ENCODE data around the gene RARG.
"Not testable (repeated sequence)": the region's sequence is repeated elsewhere in the genome, so short reads cannot be mapped to it uniquely, and the experiment has no call there.

The RARG gene

DNA sequence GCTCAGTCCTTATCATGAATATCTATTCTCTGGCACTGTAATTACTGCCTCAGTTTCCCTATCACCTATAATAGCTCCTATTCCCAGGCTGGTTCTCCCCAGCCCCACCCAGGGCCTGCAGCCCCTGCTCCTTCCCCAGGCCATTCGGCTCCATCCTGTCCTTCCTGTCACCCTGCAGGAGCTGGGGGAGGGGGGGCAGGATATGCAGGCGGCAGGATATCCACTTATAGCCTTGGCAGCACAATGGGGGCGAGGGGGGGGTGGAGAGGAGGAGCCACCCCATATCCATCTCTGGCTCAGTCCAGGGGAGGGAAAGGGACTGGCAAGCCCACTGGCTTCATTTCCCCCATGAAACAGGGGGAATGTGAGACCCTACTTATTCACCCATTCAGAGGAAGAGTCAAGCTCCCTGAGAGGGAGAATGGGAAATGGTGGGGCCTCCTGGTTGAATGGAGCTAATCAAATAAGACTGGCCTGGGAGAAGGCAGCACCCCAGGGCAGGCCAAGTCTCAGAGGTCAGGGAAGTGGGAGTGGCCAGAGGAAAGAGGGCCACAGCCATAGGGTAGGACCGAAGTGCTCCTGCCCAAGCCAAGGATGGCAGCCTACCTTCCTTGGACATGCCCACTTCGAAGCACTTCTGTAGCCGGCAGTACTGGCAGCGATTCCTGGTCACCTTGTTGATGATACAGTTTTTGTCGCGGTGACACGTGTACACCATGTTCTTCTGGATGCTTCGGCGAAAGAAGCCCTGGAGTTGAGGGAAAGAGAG lies 17.1 kb downstream of the RARG start:
- Mint-ChIP-seq H3K36me3 (peaks cover 34 to 49% of the 10 kb centered on the region in 2 donors), H3K4me1 (peaks cover 66 to 82% of the 10 kb centered on the region in 2 donors), H3K4me3 (no peak overlapping the region), H3K27ac (no peak overlapping the region), H3K9me3 (no peaks in the 10 kb centered on the region), H3K27me3 (no peaks in the 10 kb centered on the region)
- DNase-seq = no peak
- ATAC-seq (replicated peaks) = no peak

DNA sequence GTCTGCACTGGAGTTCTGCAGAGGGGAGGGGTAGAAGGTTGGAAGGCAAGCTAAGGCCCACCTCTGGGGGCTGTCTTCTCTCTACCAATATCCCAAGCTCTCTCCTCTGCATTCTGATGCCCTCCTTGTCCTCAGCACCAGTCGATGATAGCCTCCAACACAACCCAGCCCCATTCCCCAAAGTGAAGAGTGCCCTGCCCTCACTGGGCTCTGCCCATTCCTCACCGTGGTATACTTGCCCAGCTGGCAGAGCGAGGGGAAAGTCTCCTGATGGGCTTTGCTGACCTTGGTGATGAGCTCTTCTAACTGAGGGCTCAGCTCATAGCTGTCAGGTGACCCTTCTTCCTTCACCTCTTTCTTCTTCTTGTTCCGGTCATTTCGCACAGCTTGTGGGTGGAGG lies 17.8 kb downstream of the RARG start:
- H3K4me3 Mint-ChIP-seq = no peak overlapping the region

DNA sequence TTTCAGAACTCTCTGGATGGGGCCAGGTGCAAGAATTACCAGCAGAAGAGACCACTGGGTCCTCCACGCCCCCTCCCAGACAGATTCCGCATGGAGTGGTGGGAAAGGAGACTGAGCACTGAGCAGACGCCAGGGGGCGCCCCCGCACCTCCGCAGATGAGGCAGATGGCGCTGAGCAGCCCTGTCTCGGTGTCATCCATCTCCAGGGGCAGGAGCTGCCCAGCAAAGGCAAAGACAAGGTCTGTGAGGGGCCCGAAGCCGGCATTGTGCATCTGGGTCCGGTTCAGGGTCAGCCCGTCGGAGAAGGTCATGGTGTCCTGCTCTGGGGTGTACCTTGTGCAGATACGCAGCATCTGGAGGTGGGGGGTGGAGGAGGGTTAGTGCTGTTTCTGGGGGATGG lies 18.7 kb downstream of the RARG start:
- H3K27ac Mint-ChIP-seq = peak overlapping the region; percentile 60
- H3K36me3 Mint-ChIP-seq = peaks cover 36 to 46% of the 10 kb centered on the region in 2 donors
- DNase-seq (peak; percentile 67), ATAC-seq (replicated peaks) (peak; percentile 78 to 80)
- peaks cover 66 to 85% of the 10 kb centered on the region in 2 donors for H3K4me1 Mint-ChIP-seq
- H3K9me3 Mint-ChIP-seq = no peaks in the 10 kb centered on the region
- H3K4me3 Mint-ChIP-seq = no peak overlapping the region
- H3K27me3 Mint-ChIP-seq = no peaks in the 10 kb centered on the region

More for the DNA sequence above, 17.8 kb downstream of the RARG start:
- DNase-seq = no peak
- Mint-ChIP-seq H3K36me3 (peaks cover 34 to 47% of the 10 kb centered on the region in 2 donors), H3K4me1 (peaks cover 63 to 85% of the 10 kb centered on the region in 2 donors), H3K27me3 (no peaks in the 10 kb centered on the region), H3K27ac (no peak overlapping the region), H3K9me3 (no peaks in the 10 kb centered on the region)
- ATAC-seq (replicated peaks) = no peak

DNA sequence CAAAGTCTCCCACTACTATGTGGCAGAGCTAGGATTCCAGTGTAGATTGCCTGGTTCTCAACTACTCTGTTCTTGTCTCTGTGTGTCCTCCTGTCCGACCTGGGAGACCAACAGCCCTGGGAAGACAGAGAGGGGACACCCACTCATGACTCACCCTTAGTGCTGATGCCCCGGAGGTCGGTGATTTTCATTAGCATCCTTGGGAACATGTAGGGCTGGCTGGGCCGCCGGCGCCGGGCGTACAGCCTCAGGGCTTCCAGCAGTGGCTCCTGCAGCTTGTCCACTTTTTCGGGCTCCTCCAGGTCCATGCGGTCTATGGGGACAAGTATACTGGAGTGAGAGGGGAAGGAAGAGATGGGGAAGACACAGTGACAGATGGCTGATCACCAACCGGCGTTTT lies 19.1 kb downstream of the RARG start:
- peaks cover 36 to 46% of the 10 kb centered on the region in 2 donors for H3K36me3 Mint-ChIP-seq
- peaks cover 65 to 85% of the 10 kb centered on the region in 2 donors for H3K4me1 Mint-ChIP-seq
- DNase-seq = no peak
- no peaks in the 10 kb centered on the region for H3K9me3 Mint-ChIP-seq
- peak overlapping the region; percentile 60 for H3K27ac Mint-ChIP-seq
- H3K27me3 Mint-ChIP-seq = no peaks in the 10 kb centered on the region
- no peak overlapping the region for H3K4me3 Mint-ChIP-seq
- ATAC-seq (replicated peaks) = no peak

DNA sequence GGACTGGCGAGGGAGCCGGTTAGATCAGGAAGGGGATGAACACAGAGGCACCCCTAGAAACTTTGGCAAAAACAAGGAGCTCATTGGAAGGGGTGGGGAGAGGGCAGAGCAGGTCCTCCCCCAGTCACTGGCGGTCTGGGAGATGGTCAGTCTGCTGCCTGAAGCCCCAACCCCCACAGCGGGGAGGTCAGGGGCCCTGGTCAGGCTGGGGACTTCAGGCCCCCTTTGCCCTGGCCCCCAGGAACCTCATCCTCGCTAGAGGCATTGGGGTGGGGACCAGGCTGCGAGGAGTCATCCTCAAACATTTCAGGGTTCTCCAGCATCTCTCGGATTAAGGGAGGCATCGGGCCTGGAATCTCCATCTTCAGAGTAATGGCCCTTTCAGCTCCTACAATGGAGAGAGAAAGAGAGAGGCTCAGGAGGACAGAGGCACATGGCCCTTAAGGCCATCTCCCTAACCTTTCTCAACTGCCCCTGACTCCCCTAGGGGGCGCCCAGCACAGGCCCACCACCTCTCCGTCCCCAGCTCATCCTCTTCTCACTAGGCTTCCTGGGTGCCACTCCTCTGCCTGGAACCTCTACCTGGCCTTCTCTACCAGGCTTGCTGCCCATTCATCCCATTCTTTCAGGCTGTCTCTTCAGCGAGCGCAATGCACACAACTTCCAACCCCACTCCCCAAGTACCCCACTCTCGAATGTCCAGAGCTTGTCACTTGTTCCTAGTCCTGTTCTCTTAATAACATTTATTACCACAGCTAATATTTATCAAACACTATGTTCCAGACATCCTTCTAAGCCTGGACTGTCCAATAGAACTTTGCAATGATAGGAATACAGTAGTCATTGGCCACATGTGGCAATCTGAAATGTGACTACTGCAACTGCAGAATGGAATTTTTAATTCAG lies 20.3 kb downstream of the RARG start:
- no peak overlapping the region for H3K4me3 Mint-ChIP-seq
- DNase-seq (no peak), ATAC-seq (replicated peaks) (no peak)
- H3K36me3 Mint-ChIP-seq = peaks cover 36 to 46% of the 10 kb centered on the region in 2 donors
- no peaks in the 10 kb centered on the region for H3K27me3 Mint-ChIP-seq
- no peaks in the 10 kb centered on the region for H3K9me3 Mint-ChIP-seq
- H3K27ac Mint-ChIP-seq = peak overlapping the region; percentile 76
- H3K4me1 Mint-ChIP-seq = peaks cover 64 to 85% of the 10 kb centered on the region in 2 donors

DNA sequence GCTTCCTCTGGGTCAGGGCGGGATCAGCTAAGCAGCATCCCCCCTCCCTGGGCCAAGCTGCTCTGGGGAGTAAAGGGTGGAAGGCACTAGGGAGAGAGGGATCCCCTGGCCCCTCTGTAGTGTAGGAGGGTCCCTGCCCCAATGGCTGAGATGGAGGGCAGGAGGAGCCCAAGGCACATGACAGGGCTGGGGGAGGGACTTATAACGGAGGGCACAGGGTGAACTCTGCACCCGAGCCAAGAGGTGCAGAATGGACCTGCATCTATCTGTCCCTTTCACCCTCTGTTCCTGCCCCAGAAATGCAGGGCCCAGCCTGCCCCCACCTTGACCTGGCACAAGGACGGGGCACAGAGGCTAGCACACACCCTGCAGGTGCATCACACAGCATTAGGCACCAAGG lies 21.2 kb downstream of the RARG start:
- no peaks in the 10 kb centered on the region for H3K27me3 Mint-ChIP-seq
- peaks cover 64 to 85% of the 10 kb centered on the region in 2 donors for H3K4me1 Mint-ChIP-seq
- DNase-seq = no peak
- no peak for ATAC-seq (replicated peaks)
- no peaks in the 10 kb centered on the region for H3K9me3 Mint-ChIP-seq
- no peak overlapping the region for H3K27ac Mint-ChIP-seq
- peaks cover 36 to 40% of the 10 kb centered on the region in 2 donors for H3K36me3 Mint-ChIP-seq
- no peak overlapping the region for H3K4me3 Mint-ChIP-seq

DNA sequence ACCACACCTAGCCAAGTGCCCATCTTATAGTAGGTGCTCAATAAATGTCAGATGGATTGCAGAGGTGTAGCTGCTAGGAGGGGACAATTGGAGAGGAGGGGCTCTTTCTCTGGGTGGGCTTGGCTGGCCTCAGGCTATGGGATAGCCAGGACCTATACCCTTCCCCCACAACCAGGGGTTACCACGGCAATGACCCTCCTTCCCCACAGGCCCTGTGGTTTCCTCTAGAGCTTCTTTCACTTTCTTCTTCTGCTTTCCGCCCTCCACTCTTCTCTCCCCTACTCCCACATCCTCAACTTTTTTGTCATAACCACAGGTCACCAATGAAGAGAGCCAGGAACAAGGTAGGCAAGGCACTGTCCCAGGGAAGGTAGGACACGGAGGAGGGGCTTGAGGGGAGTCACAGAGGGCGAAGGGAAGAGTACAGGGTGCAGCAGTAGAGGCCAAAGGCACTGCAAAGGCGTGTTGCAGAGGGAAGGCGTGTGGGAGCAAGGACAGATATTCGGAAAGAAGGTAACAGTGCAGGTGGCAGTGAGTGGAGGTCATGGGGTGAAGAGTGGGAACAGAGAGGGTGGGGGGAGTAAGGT lies 23.0 kb downstream of the RARG start:
- H3K27ac Mint-ChIP-seq = peak overlapping the region; percentile 92
- DNase-seq (peak; percentile 47), ATAC-seq (replicated peaks) (peak; percentile 41 to 44)
- H3K27me3 Mint-ChIP-seq = no peaks in the 10 kb centered on the region
- H3K9me3 Mint-ChIP-seq = no peaks in the 10 kb centered on the region
- H3K4me1 Mint-ChIP-seq = peaks cover 54 to 86% of the 10 kb centered on the region in 2 donors
- H3K36me3 Mint-ChIP-seq = peaks cover 23 to 30% of the 10 kb centered on the region in 2 donors
- peak overlapping the region; percentile 79 to 84 for H3K4me3 Mint-ChIP-seq

DNA sequence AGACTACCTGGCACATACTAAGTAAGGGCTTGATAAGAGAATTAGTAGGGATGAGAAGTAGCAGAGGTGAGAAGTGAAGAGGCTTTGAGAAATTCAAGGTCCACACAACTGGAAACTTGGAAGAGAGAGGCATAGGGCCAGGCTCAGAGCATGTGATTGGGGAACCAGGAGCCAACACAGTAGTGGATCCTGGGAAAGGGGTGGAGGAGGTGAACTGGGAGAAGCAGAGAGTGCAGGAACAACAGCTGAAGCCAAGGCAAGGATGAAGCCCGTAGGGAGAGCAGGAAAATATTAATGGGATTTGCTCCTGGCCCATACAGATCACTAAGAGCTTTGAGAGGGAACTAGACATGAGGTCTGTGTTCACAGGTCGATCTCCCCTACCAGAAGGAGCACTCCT lies 23.6 kb downstream of the RARG start:
- Mint-ChIP-seq H3K4me3 (peak overlapping the region; percentile 79 to 84), H3K27ac (peak overlapping the region; percentile 92), H3K36me3 (peaks cover 19 to 25% of the 10 kb centered on the region in 2 donors)

DNA sequence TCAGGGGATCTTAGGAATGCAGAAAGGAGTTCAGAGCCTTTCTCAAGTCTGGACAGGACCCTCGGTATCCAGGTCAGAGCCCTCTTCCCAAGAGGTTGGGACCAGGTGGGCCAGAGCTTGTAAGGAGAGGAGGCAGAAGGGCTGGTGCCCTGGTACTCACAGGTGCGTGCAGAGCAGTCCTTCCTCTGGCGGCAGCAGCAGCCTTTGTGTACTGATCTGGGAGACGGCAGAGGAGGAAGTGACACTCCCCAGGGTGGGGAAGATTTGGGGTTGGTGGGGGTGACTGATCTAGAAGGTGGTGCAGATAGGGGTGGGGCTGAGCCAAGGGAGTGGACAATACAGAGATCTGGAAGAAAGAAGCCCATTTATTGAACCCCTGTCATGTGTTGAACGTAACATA lies 25.0 kb downstream of the RARG start, which contains the start of gene ITGB7:
ITGB7 (minus strand) TSS at position 210 of the 400 bp plus-strand sequence. CDS start 6,808 bp downstream, outside the sequence.
- Mint-ChIP-seq H3K27me3 (no peaks in the 10 kb centered on the region), H3K4me3 (peak within 1 kb of the TSS; percentile 71 to 81), H3K36me3 (peaks cover 13 to 24% of the 10 kb centered on the region in 2 donors), H3K9me3 (no peaks in the 10 kb centered on the region), H3K4me1 (peaks cover 43 to 77% of the 10 kb centered on the region in 2 donors), H3K27ac (peak within 1 kb of the TSS; percentile 52)
- ATAC-seq (replicated peaks) (peak; percentile 77 to 79), DNase-seq (peak; percentile 74)

More for the DNA sequence above, 23.6 kb downstream of the RARG start:
- Mint-ChIP-seq H3K27me3 (no peaks in the 10 kb centered on the region), H3K4me1 (peaks cover 50 to 84% of the 10 kb centered on the region in 2 donors), H3K9me3 (no peaks in the 10 kb centered on the region)
- DNase-seq (no peak), ATAC-seq (replicated peaks) (no peak)

DNA sequence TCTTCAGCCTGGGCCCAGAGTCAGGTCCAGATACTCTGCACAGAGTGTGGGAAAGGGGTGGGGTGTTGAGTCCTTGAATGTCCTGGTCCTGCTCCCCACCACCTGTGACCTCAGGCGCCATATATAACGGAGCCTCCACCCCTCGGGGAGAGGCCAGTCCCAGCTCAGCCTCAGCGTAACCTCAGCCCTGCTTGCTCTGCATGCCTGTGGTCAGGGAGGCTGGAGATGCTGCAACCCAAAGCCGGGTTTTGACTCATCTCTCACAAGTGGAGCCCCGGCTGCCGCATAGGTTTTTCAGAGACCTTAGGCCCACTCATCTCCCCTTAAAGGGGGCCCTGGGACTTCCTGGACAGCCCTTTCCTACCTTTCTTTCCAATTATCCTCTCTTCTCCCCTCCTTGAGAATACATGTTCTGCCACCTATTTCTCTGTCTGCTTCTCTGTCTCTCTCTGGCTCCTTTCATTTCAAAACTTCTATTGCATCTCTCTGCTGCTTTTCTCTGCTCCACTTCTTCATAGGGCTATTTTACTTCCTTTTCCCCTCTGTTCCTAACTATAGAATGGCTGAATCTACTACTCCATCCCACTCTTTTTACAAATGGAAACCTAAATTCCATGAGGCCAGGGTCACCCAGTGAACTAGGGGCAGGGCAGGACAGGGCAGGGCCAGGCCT lies 26.1 kb downstream of the RARG start:
- ATAC-seq (replicated peaks) = peak; percentile 86 to 87
- peak overlapping the region; percentile 71 to 81 for H3K4me3 Mint-ChIP-seq
- DNase-seq = peak; percentile 78

DNA sequence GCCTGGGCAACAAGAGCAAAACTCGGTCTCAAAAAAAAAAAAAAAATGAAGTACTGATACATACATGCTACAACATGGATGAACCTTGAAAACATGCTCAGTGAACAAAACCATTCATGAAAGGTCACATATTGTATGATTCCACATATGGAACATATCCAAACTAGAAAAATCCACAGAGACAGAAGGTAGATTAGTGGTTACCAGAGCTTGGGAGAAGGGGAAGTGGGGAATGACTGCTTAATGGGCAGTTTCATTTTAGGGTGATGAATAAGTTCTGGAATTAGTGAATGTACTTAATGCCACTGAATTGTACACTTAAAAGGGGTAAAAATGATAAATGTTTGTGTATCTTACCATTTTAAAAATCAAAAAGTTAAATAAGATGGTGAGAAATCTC lies 27.7 kb downstream of the RARG start:
- peaks cover 50 to 78% of the 10 kb centered on the region in 2 donors for H3K4me1 Mint-ChIP-seq
- H3K27me3 Mint-ChIP-seq = no peaks in the 10 kb centered on the region
- H3K27ac Mint-ChIP-seq = no peak overlapping the region
- peak overlapping the region; percentile 12 to 33 for H3K4me3 Mint-ChIP-seq
- DNase-seq = no peak
- H3K36me3 Mint-ChIP-seq = peaks cover 20 to 28% of the 10 kb centered on the region in 2 donors
- no peak for ATAC-seq (replicated peaks)
- no peaks in the 10 kb centered on the region for H3K9me3 Mint-ChIP-seq

More for the DNA sequence above, 26.1 kb downstream of the RARG start:
- Mint-ChIP-seq H3K9me3 (no peaks in the 10 kb centered on the region), H3K36me3 (peaks cover 11 to 23% of the 10 kb centered on the region in 2 donors), H3K27me3 (no peaks in the 10 kb centered on the region), H3K27ac (peak overlapping the region; percentile 52), H3K4me1 (peaks cover 42 to 73% of the 10 kb centered on the region in 2 donors)

DNA sequence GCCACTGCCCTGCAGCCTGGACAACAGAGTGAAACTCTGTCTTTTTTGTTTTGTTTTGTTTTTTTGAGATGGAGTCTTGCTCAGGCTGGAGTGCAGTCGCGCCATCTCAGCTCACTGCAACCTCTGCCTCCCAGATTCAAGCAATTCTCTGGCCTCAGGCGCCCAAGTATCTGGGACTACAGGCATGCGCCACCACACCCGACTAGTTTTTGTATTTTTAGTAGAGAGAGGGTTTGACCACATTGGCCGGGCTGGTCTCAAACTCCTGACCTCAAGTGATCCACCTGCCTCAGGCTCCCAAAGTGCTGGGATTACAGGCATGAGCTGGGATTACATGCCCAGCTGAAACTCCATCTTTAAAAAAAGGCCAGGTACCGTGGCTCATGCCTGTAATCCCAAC lies 29.7 kb downstream of the RARG start:
- not testable (repeated sequence) for H3K9me3 Mint-ChIP-seq; H3K27ac Mint-ChIP-seq; H3K4me3 Mint-ChIP-seq; H3K27me3 Mint-ChIP-seq; ATAC-seq (replicated peaks); DNase-seq
- peaks cover 18 to 37% of the 10 kb centered on the region in 2 donors for H3K36me3 Mint-ChIP-seq
- H3K4me1 Mint-ChIP-seq = peaks cover 51 to 76% of the 10 kb centered on the region in 2 donors

DNA sequence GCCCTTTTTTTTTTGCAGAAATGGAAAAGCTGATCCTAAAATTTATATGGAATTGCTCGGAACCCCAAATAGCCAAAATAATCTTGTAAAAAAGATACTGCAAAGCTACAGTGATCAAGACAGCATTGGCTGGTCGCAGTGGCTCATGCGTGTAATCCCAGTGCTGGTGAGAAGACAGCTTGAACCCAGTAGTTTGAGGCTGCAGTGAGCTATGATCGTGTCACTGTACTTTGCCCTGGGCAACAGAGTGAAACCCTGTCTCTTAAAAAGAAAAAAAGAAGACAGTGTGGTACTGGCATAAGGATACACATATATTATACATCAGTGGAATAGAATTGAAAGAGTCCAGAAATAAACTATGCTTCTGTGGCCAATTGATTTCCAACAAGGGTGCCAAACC lies 30.4 kb downstream of the RARG start:
- Mint-ChIP-seq H3K27ac (no peak overlapping the region), H3K9me3 (no peaks in the 10 kb centered on the region), H3K27me3 (no peaks in the 10 kb centered on the region), H3K36me3 (peaks cover 24 to 43% of the 10 kb centered on the region in 2 donors), H3K4me1 (peaks cover 46 to 75% of the 10 kb centered on the region in 2 donors), H3K4me3 (no peak overlapping the region)
- ATAC-seq (replicated peaks) (no peak), DNase-seq (no peak)
